Lower leg skin (tissue), 3 donors: ENCODE results near the gene KIF5C.

Experiments
- POLR2A ChIP-seq, 2 donors: fragments of 450-650 bp; IDR thresholded peaks; one replicate each; pipeline ENCODE4 v1.6.1; 2016 to 2017; ENCODE audit warnings: antibody characterized with exemption in 2 of 2, mild to moderate bottlenecking in 1 of 2, moderate library complexity in 1 of 2
- TF ChIP-seq, protein P1 (sequence below), 3 donors: fragments of 450-650 bp; IDR thresholded peaks; one replicate each; pipeline ENCODE4 v1.5.1; 2016; ENCODE audit warnings: antibody characterized with exemption in 3 of 3, mild to moderate bottlenecking in 3 of 3, moderate library complexity in 2 of 3

- TF ChIP-seq POLR2A (IDR thresholded peaks at IDR 0.05), result no peak
- TF ChIP-seq, protein P1, sequence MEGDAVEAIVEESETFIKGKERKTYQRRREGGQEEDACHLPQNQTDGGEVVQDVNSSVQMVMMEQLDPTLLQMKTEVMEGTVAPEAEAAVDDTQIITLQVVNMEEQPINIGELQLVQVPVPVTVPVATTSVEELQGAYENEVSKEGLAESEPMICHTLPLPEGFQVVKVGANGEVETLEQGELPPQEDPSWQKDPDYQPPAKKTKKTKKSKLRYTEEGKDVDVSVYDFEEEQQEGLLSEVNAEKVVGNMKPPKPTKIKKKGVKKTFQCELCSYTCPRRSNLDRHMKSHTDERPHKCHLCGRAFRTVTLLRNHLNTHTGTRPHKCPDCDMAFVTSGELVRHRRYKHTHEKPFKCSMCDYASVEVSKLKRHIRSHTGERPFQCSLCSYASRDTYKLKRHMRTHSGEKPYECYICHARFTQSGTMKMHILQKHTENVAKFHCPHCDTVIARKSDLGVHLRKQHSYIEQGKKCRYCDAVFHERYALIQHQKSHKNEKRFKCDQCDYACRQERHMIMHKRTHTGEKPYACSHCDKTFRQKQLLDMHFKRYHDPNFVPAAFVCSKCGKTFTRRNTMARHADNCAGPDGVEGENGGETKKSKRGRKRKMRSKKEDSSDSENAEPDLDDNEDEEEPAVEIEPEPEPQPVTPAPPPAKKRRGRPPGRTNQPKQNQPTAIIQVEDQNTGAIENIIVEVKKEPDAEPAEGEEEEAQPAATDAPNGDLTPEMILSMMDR (IDR thresholded peaks at IDR 0.05), result no peak
Observed at GRCh38 chr2:149033716-149034115, 158.7 kb downstream of the KIF5C start.
